ENCODE results near the gene RC3H1. TPM values are rescaled to one million over a fixed set of nuclear protein-coding genes. Genes with fewer than 3 reads are reported as not detected.

Gene RC3H1
- total and polyA plus RNA-seq, 2 of the 8 experiments (the other 6 are each of a cell fraction or from before 2014, with no cell fraction given): 7.4 to 32.2 TPM

DNA sequence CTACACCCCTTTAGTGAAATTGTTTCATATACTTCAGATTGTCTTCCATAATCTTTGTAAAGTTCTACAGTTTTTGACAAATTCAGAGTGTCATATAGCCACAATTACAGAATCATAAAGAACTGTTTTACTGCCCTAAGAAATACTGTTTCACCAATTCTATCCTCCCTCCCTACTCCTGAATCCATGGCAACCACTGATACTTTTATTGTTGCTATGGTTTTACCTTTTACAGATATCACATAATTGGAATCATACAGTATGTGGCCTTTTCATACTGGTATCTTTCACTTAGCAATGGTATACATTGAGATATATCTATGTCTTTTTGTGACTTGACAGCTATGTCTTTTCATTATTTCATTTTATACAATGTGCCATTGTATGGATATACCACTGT, 34.1 kb downstream of the RC3H1 start:
- H3K4me3 ChIP-seq (ENCODE audit: extremely low read depth in 1 of 4, insufficient read depth in 2 of 4, low read depth in 3 of 4, low read length in 4 of 4): no peak overlapping the region
- no peaks in the 10 kb centered on the region for H3K27me3 ChIP-seq (replicated peaks in 1 of 4; ENCODE audit: control insufficient read depth in 3 of 4, extremely low read depth in 1 of 4, insufficient read depth in 3 of 4, low read length in 3 of 4)
- no peak overlapping the region for H3K27ac ChIP-seq (ENCODE audit: low read depth, low read length)
- H3K18ac ChIP-seq (ENCODE audit: extremely low read depth, low read length): no peak overlapping the region
- no peak overlapping the region for H3K4ac ChIP-seq (replicated peaks; ENCODE audit: insufficient read length, low read depth, low read length)
- no peaks in the 10 kb centered on the region for H3K4me1 ChIP-seq (replicated peaks in 1 of 4; ENCODE audit: control insufficient read depth in 3 of 4, insufficient read depth in 4 of 4, low read length in 3 of 4)
- H2AFZ ChIP-seq (ENCODE audit: low read length): no peak overlapping the region
- H3K9me3 ChIP-seq (ENCODE audit: insufficient read depth in 2 of 2, low read depth in 1 of 2, low read length in 1 of 2): no peaks in the 10 kb centered on the region
- H3K14ac ChIP-seq (ENCODE audit: insufficient read length): no peak overlapping the region
- ChIA-PET CTCF (ENCODE audit: partially characterized antibody) (interaction anchor here (0.6 to 1.2 kb wide), 4 partner anchors 19 to 230 kb away, joined by 3 read pairs; no protein-coding TSS in a partner anchor), POLR2A (ENCODE audit: partially characterized antibody) (interaction anchor here (0.8 kb wide), 1 partner anchor 12 kb away, joined by 3 read pairs; no protein-coding TSS in a partner anchor)
- H3K23me2 ChIP-seq (ENCODE audit: low read depth, low read length): no peaks in the 10 kb centered on the region; the same call in 1 of the 2 replicates
- H4K91ac ChIP-seq (replicated peaks; ENCODE audit: insufficient read length, low read length): no peak overlapping the region
- H3K4me2 ChIP-seq (ENCODE audit: insufficient read depth in 1 of 2, low read depth in 2 of 2, low read length in 2 of 2): no peak overlapping the region
- no peak overlapping the region for H4K8ac ChIP-seq (ENCODE audit: extremely low read depth, insufficient read depth, low read length)
- no peak overlapping the region for H2BK12ac ChIP-seq (ENCODE audit: low read depth, low read length)
- H2BK120ac ChIP-seq (replicated peaks; ENCODE audit: low read depth, low read length): no peak overlapping the region
- TF ChIP-seq EP300 (IDR thresholded peaks at IDR 0.05; ENCODE audit: borderline replicate concordance in 1 of 2, low read depth in 2 of 2, low read length in 2 of 2): no peak
- TF ChIP-seq RNF2 (IDR thresholded peaks at IDR 0.05; ENCODE audit: borderline replicate concordance, low read depth, low read length, missing control alignments, poor library complexity, severe bottlenecking): no peak
- no peak for TF ChIP-seq EGR1 (IDR thresholded peaks at IDR 0.05; ENCODE audit: borderline replicate concordance, low read depth, low read length)
- no peak for TF ChIP-seq CEBPB (IDR thresholded peaks at IDR 0.05; ENCODE audit: low read depth, low read length)
- no peaks in the 10 kb centered on the region for H4K20me1 ChIP-seq (replicated peaks in 1 of 2; ENCODE audit: control insufficient read depth in 1 of 2, insufficient read depth in 2 of 2, low read length in 2 of 2)
- H3K79me2 ChIP-seq (ENCODE audit: control insufficient read depth in 1 of 2, insufficient read depth in 2 of 2, low read length in 2 of 2): no peaks in the 10 kb centered on the region
- H2BK15ac ChIP-seq (ENCODE audit: low read length): no peak overlapping the region
- H3K56ac ChIP-seq (replicated peaks; ENCODE audit: insufficient read length, low read depth, low read length): no peak overlapping the region
- H3K23ac ChIP-seq (ENCODE audit: insufficient read length): no peak overlapping the region
- FAIRE-seq (no peak), DNase-seq (ENCODE audit: low read depth in 1 of 2, low spot score in 2 of 2) (no peak)
- H2BK5ac ChIP-seq (ENCODE audit: low read depth, low read length): no peak overlapping the region
- H3K9ac ChIP-seq (replicated peaks in 1 of 4; ENCODE audit: extremely low read depth in 1 of 4, low read depth in 3 of 4, low read length in 3 of 4): no peak overlapping the region
- H2BK20ac ChIP-seq (ENCODE audit: low read length): no peak overlapping the region
- no peak overlapping the region for H4K5ac ChIP-seq (ENCODE audit: insufficient read length, low read depth, low read length)
- H2AK5ac ChIP-seq (ENCODE audit: low read depth, low read length): no peak overlapping the region
- peaks cover 5 to 52% (median 22%) of the 10 kb centered on the region in 4 experiments for H3K36me3 ChIP-seq (ENCODE audit: control insufficient read depth in 2 of 4, insufficient read depth in 4 of 4, low read length in 3 of 4)
- H3K79me1 ChIP-seq (ENCODE audit: low read depth, low read length): peaks cover 2% of the 10 kb centered on the region; the same call in 1 of the 2 replicates

Measured in H1 (cell line).